Astrocyte (in vitro differentiated cells and primary cell): ENCODE data around the gene IL6ST. TPM values are rescaled to one million over a fixed set of nuclear protein-coding genes. Genes with fewer than 3 reads are reported as not detected.

ENCODE experiments used
- DNase-seq: peaks from one replicate; pipeline ENCODE4 v3.0.0-alpha.2; 2010; ENCODE audit warnings: low read depth
- FAIRE-seq: peaks from 2 replicates; lab custom pipeline; 2011; peaks lifted over from hg19 to GRCh38; lab: Jason Lieb, UNC
- H2AFZ ChIP-seq: 2 replicates; pipeline ENCODE4 v1.6.0; 2012; ENCODE audit warnings: low read depth, low read length, inconsistent platforms
- H3K27ac ChIP-seq: 2 replicates; pipeline ENCODE4 v1.5.1; 2011; ENCODE audit warnings: low read depth, low read length, inconsistent platforms
- H3K27me3 ChIP-seq: 2 replicates; pipeline ENCODE4 v1.6.0; 2011; ENCODE audit warnings: low read length, inconsistent platforms; ENCODE audit not compliant: insufficient read depth
- H3K36me3 ChIP-seq: 2 replicates; pipeline ENCODE4 v1.5.1; 2011; ENCODE audit warnings: low read length, inconsistent platforms; ENCODE audit not compliant: insufficient read depth
- H3K4me1 ChIP-seq: 2 replicates; pipeline ENCODE4 v1.5.1; 2011; ENCODE audit warnings: low read length, inconsistent platforms; ENCODE audit not compliant: insufficient read depth
- H3K4me2 ChIP-seq: 2 replicates; pipeline ENCODE4 v1.6.0; 2012; ENCODE audit warnings: low read length, inconsistent platforms
- H3K4me3 ChIP-seq: 2 replicates; pipeline ENCODE4 v1.5.1; 2011; ENCODE audit warnings: low read depth, mild to moderate bottlenecking, low read length, inconsistent platforms; ENCODE audit not compliant: insufficient read depth
- H3K79me2 ChIP-seq: 2 replicates; pipeline ENCODE4 v1.6.0; 2012; ENCODE audit warnings: mild to moderate bottlenecking, low read length, inconsistent platforms; ENCODE audit not compliant: insufficient read depth
- H3K9ac ChIP-seq: 2 replicates; pipeline ENCODE4 v1.6.0; 2012; ENCODE audit warnings: mild to moderate bottlenecking, low read length, inconsistent platforms
- H3K9me3 ChIP-seq: 2 replicates; pipeline ENCODE4 v1.5.1; 2012; ENCODE audit warnings: low read depth, mild to moderate bottlenecking, low read length, inconsistent platforms; ENCODE audit not compliant: insufficient read depth
- H4K20me1 ChIP-seq: 2 replicates; pipeline ENCODE4 v1.6.0; 2012; ENCODE audit warnings: low read length, inconsistent platforms; ENCODE audit not compliant: insufficient read depth
- H3K27ac Mint-ChIP-seq: one replicate; pipeline ENCODE4 v1.8.0; 2021; ENCODE audit warnings: mild to moderate bottlenecking, mixed read lengths; ENCODE audit not compliant: unreplicated experiment
- H3K27me3 Mint-ChIP-seq: one replicate; pipeline ENCODE4 v1.8.0; 2021; ENCODE audit warnings: low read depth, mixed read lengths; ENCODE audit not compliant: unreplicated experiment
- H3K36me3 Mint-ChIP-seq: one replicate; pipeline ENCODE4 v1.8.0; 2021; ENCODE audit warnings: low read depth, mixed read lengths; ENCODE audit not compliant: unreplicated experiment
- H3K4me1 Mint-ChIP-seq: one replicate; pipeline ENCODE4 v1.8.0; 2021; ENCODE audit warnings: low read depth, mixed read lengths; ENCODE audit not compliant: unreplicated experiment
- H3K4me3 Mint-ChIP-seq: one replicate; pipeline ENCODE4 v1.8.0; 2021; ENCODE audit warnings: mild to moderate bottlenecking, moderate library complexity, mixed read lengths; ENCODE audit not compliant: unreplicated experiment
- H3K9me3 Mint-ChIP-seq: one replicate; pipeline ENCODE4 v1.8.0; 2021; ENCODE audit warnings: mild to moderate bottlenecking, mixed read lengths; ENCODE audit not compliant: unreplicated experiment
- CTCF ChIP-seq: IDR thresholded peaks from 2 replicates; pipeline ENCODE4 v1.5.1; 2011; ENCODE audit warnings: low read depth, mild to moderate bottlenecking, inconsistent platforms, low read length, moderate library complexity; ENCODE audit not compliant: insufficient read depth
- EZH2 ChIP-seq: IDR thresholded peaks from 2 replicates; pipeline ENCODE4 v1.6.1; 2012; ENCODE audit warnings: mild to moderate bottlenecking, low read length, inconsistent platforms; ENCODE audit not compliant: insufficient read depth
- total RNA-seq: library from RNA; stranded (reverse); gene quantifications from 2 replicates; pipeline ENCODE4 v1.2.1, GENCODE V29; 2021

The IL6ST gene
- total RNA-seq, 1 donor from 2014 or later: 158 TPM

- H3K36me3 Mint-ChIP-seq: no peaks in the 10 kb centered on the region
- no peak overlapping the region for H2AFZ ChIP-seq
- no peak for TF ChIP-seq EZH2
- no peak for TF ChIP-seq CTCF
- H3K27me3 ChIP-seq: no peaks in the 10 kb centered on the region
- H3K27ac Mint-ChIP-seq: peak overlapping the region; percentile 8
- H3K9ac ChIP-seq: no peak overlapping the region
- H3K9me3 ChIP-seq: no peaks in the 10 kb centered on the region
- peaks cover 8% of the 10 kb centered on the region for H3K4me1 Mint-ChIP-seq
- H3K27me3 Mint-ChIP-seq: no peaks in the 10 kb centered on the region
- H4K20me1 ChIP-seq: no peaks in the 10 kb centered on the region
- no peak overlapping the region for H3K4me2 ChIP-seq
- no peak overlapping the region for H3K27ac ChIP-seq
- H3K36me3 ChIP-seq: no peaks in the 10 kb centered on the region
- H3K9me3 Mint-ChIP-seq: no peaks in the 10 kb centered on the region
- H3K4me1 ChIP-seq: no peaks in the 10 kb centered on the region
- H3K4me3 Mint-ChIP-seq: no peak overlapping the region
- no peaks in the 10 kb centered on the region for H3K79me2 ChIP-seq
- no peak for FAIRE-seq
- H3K4me3 ChIP-seq: no peak overlapping the region
- no peak for DNase-seq
Observed at GRCh38 chr5:56025151-56025885, 30.6 kb upstream of the IL6ST start.

- no peaks in the 10 kb centered on the region for H3K79me2 ChIP-seq
- no peak overlapping the region for H3K27ac ChIP-seq
- no peaks in the 10 kb centered on the region for H3K9me3 Mint-ChIP-seq
- H3K4me2 ChIP-seq: no peak overlapping the region
- H3K4me3 Mint-ChIP-seq: no peak overlapping the region
- H3K27ac Mint-ChIP-seq: peak overlapping the region; percentile 8
- no peaks in the 10 kb centered on the region for H4K20me1 ChIP-seq
- no peaks in the 10 kb centered on the region for H3K36me3 ChIP-seq
- FAIRE-seq (no peak), DNase-seq (no peak)
- no peak for TF ChIP-seq EZH2
- no peak for TF ChIP-seq CTCF
- no peaks in the 10 kb centered on the region for H3K36me3 Mint-ChIP-seq
- H3K9ac ChIP-seq: no peak overlapping the region
- no peaks in the 10 kb centered on the region for H3K4me1 ChIP-seq
- H3K27me3 ChIP-seq: no peaks in the 10 kb centered on the region
- no peak overlapping the region for H3K4me3 ChIP-seq
- no peaks in the 10 kb centered on the region for H3K9me3 ChIP-seq
- H2AFZ ChIP-seq: no peak overlapping the region
- peaks cover 8% of the 10 kb centered on the region for H3K4me1 Mint-ChIP-seq
- no peaks in the 10 kb centered on the region for H3K27me3 Mint-ChIP-seq
Observed at GRCh38 chr5:56024810-56025150, 30.0 kb upstream of the IL6ST start.

GRCh38 chr5:56023296-56023695 is 28.5 kb upstream of the IL6ST start:
- no peaks in the 10 kb centered on the region for H3K9me3 ChIP-seq
- Mint-ChIP-seq H3K27ac (no peak overlapping the region), H3K36me3 (no peaks in the 10 kb centered on the region), H3K9me3 (no peaks in the 10 kb centered on the region), H3K27me3 (no peaks in the 10 kb centered on the region), H3K4me1 (peaks cover 8% of the 10 kb centered on the region), H3K4me3 (no peak overlapping the region)
- H3K4me1 ChIP-seq: no peaks in the 10 kb centered on the region
- H3K9ac ChIP-seq: no peak overlapping the region
- H4K20me1 ChIP-seq: no peaks in the 10 kb centered on the region
- no peak overlapping the region for H2AFZ ChIP-seq
- FAIRE-seq: no peak
- H3K4me3 ChIP-seq: no peak overlapping the region
- no peaks in the 10 kb centered on the region for H3K36me3 ChIP-seq
- no peak for DNase-seq
- H3K27me3 ChIP-seq: no peaks in the 10 kb centered on the region
- no peaks in the 10 kb centered on the region for H3K79me2 ChIP-seq
- H3K4me2 ChIP-seq: no peak overlapping the region
- TF ChIP-seq CTCF (no peak), EZH2 (no peak)
- no peak overlapping the region for H3K27ac ChIP-seq
